ENCODE data around the gene GNMT. TPM values are rescaled to one million over a fixed set of nuclear protein-coding genes. Genes with fewer than 3 reads are reported as not detected.

The GNMT gene
- polyA plus RNA-seq, 1 donor from 2014 or later = 0.97 TPM

- Histone ChIP-seq H2AFZ (ENCODE audit: low read depth, low read length) (no peak overlapping the region), H3F3A (ENCODE audit: insufficient read depth, low read length, poor library complexity, severe bottlenecking) (peaks cover 4% of the 10 kb centered on the region)
These were observed 21.3 kb downstream of the GNMT start for GRCh38 chr6:42981836-42982235.

GRCh38 chr6:42984001-42984923, 23.7 kb downstream of the GNMT start, which contains the start of gene PPP2R5D:
Gene PPP2R5D (plus strand): TSS chr6:42984570. CDS start chr6:42984678, 108 bp downstream.
- H3K79me2 ChIP-seq (replicated peaks; ENCODE audit: insufficient read depth, low read length) = peaks cover 12% of the 10 kb centered on the region
- TF ChIP-seq MXI1 (conservative IDR thresholded peaks at IDR 0.05; ENCODE audit: poor library complexity, severe bottlenecking) (peak; percentile 38), TAF1 (IDR thresholded peaks at IDR 0.05; ENCODE audit: low read depth) (peak; percentile 92), SMC3 (conservative IDR thresholded peaks at IDR 0.05; ENCODE audit: poor library complexity) (no peak), REST (IDR thresholded peaks at IDR 0.05; ENCODE audit: borderline replicate concordance) (peak; percentile 90), EZH2 (IDR thresholded peaks at IDR 0.05; ENCODE audit: borderline replicate concordance, insufficient read depth, low read length, poor library complexity, severe bottlenecking) (no peak), RAD21 (conservative IDR thresholded peaks at IDR 0.05) (no peak), EP300 (conservative IDR thresholded peaks at IDR 0.05; ENCODE audit: poor library complexity, severe bottlenecking) (no peak), POLR2AphosphoS5 (IDR thresholded peaks at IDR 0.05) (peak; percentile 95), CTCF (IDR thresholded peaks at IDR 0.05; ENCODE audit: poor library complexity, severe bottlenecking) (peak; percentile 7)
- H3K9ac ChIP-seq (ENCODE audit: low read length) = peak within 1 kb of the TSS; percentile 92
- H3K27ac ChIP-seq (ENCODE audit: low read length) = peak within 1 kb of the TSS; percentile 97
- H3K4me3 ChIP-seq (ENCODE audit: low read length) = peak within 1 kb of the TSS; percentile 96
- peak within 1 kb of the TSS; percentile 91 for H3K4me2 ChIP-seq (ENCODE audit: low read length)
- H3F3A ChIP-seq (ENCODE audit: insufficient read depth, low read length, poor library complexity, severe bottlenecking) = peaks cover 4% of the 10 kb centered on the region
- no peaks in the 10 kb centered on the region for H3K36me3 ChIP-seq (ENCODE audit: insufficient read depth, low read length)
- peak within 1 kb of the TSS; percentile 85 for H2AFZ ChIP-seq (ENCODE audit: low read depth, low read length)
- no peaks in the 10 kb centered on the region for H3K9me3 ChIP-seq (ENCODE audit: low read length)
- H3K27me3 ChIP-seq (ENCODE audit: insufficient read depth, low read depth, low read length) = no peaks in the 10 kb centered on the region
- H3K9me2 ChIP-seq (ENCODE audit: insufficient read depth, low read length) = no peaks in the 10 kb centered on the region
- no peaks in the 10 kb centered on the region for H4K20me1 ChIP-seq (ENCODE audit: insufficient read depth)

More at GRCh38 chr6:42981836-42982235, 21.3 kb downstream of the GNMT start:
- H3K27ac ChIP-seq (ENCODE audit: low read length) = no peak overlapping the region
- TF ChIP-seq RAD21 (conservative IDR thresholded peaks at IDR 0.05) (no peak), EZH2 (IDR thresholded peaks at IDR 0.05; ENCODE audit: borderline replicate concordance, insufficient read depth, low read length, poor library complexity, severe bottlenecking) (no peak), CTCF (IDR thresholded peaks at IDR 0.05; ENCODE audit: poor library complexity, severe bottlenecking) (no peak)
- H3K36me3 ChIP-seq (ENCODE audit: insufficient read depth, low read length) = no peaks in the 10 kb centered on the region
- peaks cover 13% of the 10 kb centered on the region for H3K79me2 ChIP-seq (replicated peaks; ENCODE audit: insufficient read depth, low read length)
- H3K4me2 ChIP-seq (ENCODE audit: low read length) = no peak overlapping the region
- H3K9me3 ChIP-seq (ENCODE audit: low read length) = no peaks in the 10 kb centered on the region
- H3K9me2 ChIP-seq (ENCODE audit: insufficient read depth, low read length) = no peaks in the 10 kb centered on the region
- H3K27me3 ChIP-seq (ENCODE audit: insufficient read depth, low read depth, low read length) = no peaks in the 10 kb centered on the region
- H4K20me1 ChIP-seq (ENCODE audit: insufficient read depth) = no peaks in the 10 kb centered on the region
- H3K9ac ChIP-seq (ENCODE audit: low read length) = no peak overlapping the region
- H3K4me3 ChIP-seq (ENCODE audit: low read length) = no peak overlapping the region

All from neural cell (in vitro differentiated cells).